DND-41 (cell line): ENCODE measurements around the gene FEN1.

Experiments used
- ATAC-seq: fragments of 200-7000 bp; cut with Tn5 transposase; 3 replicates; pipeline ENCODE4 v1.9.1; 2021; ENCODE audit warnings: low read depth; ENCODE audit not compliant: insufficient read depth
- DNase-seq: peaks from one replicate; pipeline ENCODE4 v3.0.0-alpha.2; 2020
- H2AFZ ChIP-seq: 2 replicates; pipeline ENCODE4 v1.6.0; 2012; ENCODE audit warnings: low read depth, low read length
- H3K27ac ChIP-seq: 2 replicates; pipeline ENCODE4 v1.5.1; 2012; ENCODE audit warnings: low read length, inconsistent platforms
- H3K27me3 ChIP-seq: fragments of 200-600 bp; sonication (generic); 2 replicates; pipeline ENCODE4 v1.6.0; 2012; ENCODE audit warnings: low read length, mild to moderate bottlenecking, inconsistent platforms; ENCODE audit not compliant: insufficient read depth, poor library complexity
- H3K36me3 ChIP-seq: 2 replicates; pipeline ENCODE4 v1.5.1; 2012; ENCODE audit warnings: low read length, inconsistent platforms; ENCODE audit not compliant: insufficient read depth
- H3K4me1 ChIP-seq: 2 replicates; pipeline ENCODE4 v1.5.1; 2012; ENCODE audit warnings: mild to moderate bottlenecking, low read length; ENCODE audit not compliant: insufficient read depth
- H3K4me2 ChIP-seq: 2 replicates; pipeline ENCODE4 v1.6.0; 2012; ENCODE audit warnings: mild to moderate bottlenecking, moderate library complexity, low read length, inconsistent platforms; ENCODE audit not compliant: insufficient read depth
- H3K4me3 ChIP-seq, 2 experiments: fragments of 200-600 bp in 1 of 2; shearing (Covaris generic) in 1 of 2; 2 replicates each; pipeline ENCODE4 v1.5.1; 2012 to 2016; ENCODE audit warnings: inconsistent platforms in 2 of 2, low read length in 2 of 2, mild to moderate bottlenecking in 2 of 2, low read depth in 1 of 2, moderate library complexity in 1 of 2
- H3K79me2 ChIP-seq: 2 replicates; pipeline ENCODE4 v1.6.0; 2012; ENCODE audit warnings: low read length, inconsistent platforms; ENCODE audit not compliant: insufficient read depth
- H3K9ac ChIP-seq: 2 replicates; pipeline ENCODE4 v1.6.0; 2012; ENCODE audit warnings: low read depth, mild to moderate bottlenecking, inconsistent platforms, low read length, moderate library complexity
- H3K9me3 ChIP-seq: 2 replicates; pipeline ENCODE4 v1.5.1; 2012; ENCODE audit warnings: low read length, moderate library complexity, mild to moderate bottlenecking, inconsistent platforms; ENCODE audit not compliant: insufficient read depth, severe bottlenecking
- H4K20me1 ChIP-seq: 2 replicates; pipeline ENCODE4 v1.6.0; 2012; ENCODE audit warnings: low read length; ENCODE audit not compliant: insufficient read depth
- CTCF ChIP-seq: IDR thresholded peaks from 2 replicates; pipeline ENCODE4 v1.5.1; 2012; ENCODE audit warnings: borderline replicate concordance, low read length, moderate library complexity, mild to moderate bottlenecking; ENCODE audit not compliant: poor library complexity, severe bottlenecking; ENCODE audit errors: extremely low read depth
- EZH2 ChIP-seq: IDR thresholded peaks from 3 replicates; pipeline ENCODE4 v1.6.1; 2012; ENCODE audit warnings: borderline replicate concordance, low read depth, mild to moderate bottlenecking, moderate library complexity, low read length, inconsistent platforms; ENCODE audit not compliant: severe bottlenecking

The FEN1 gene

GRCh38 chr11:61842528-61842820 is 49.8 kb downstream of the FEN1 start:
- Histone ChIP-seq H3K9ac (no peak overlapping the region), H3K4me3 (no peak overlapping the region), H3K4me1 (0 out of 2 replicates have a peak, but pooled peaks cover under 1% of the 10 kb centered on the region), H2AFZ (no peak overlapping the region), H3K4me2 (no peak overlapping the region), H3K9me3 (no peaks in the 10 kb centered on the region), H3K27me3 (no peaks in the 10 kb centered on the region), H3K79me2 (peaks cover 59% of the 10 kb centered on the region), H3K36me3 (peaks cover 95% of the 10 kb centered on the region), H3K27ac (no peak overlapping the region), H4K20me1 (peaks cover 49% of the 10 kb centered on the region)
- TF ChIP-seq CTCF (no peak), EZH2 (no peak)
- no peak for ATAC-seq
- DNase-seq = no peak

- DNase-seq (no peak), ATAC-seq (no peak; the same call in 2 of the 3 replicates)
- peaks cover 38% of the 10 kb centered on the region for H4K20me1 ChIP-seq
- no peak overlapping the region for H3K9ac ChIP-seq
- H3K4me2 ChIP-seq = no peak overlapping the region
- H3K9me3 ChIP-seq = no peaks in the 10 kb centered on the region
- no peak overlapping the region for H3K27ac ChIP-seq
- TF ChIP-seq CTCF = no peak
- TF ChIP-seq EZH2 = no peak
- H3K79me2 ChIP-seq = peaks cover 53% of the 10 kb centered on the region
- H3K4me1 ChIP-seq = no peaks in the 10 kb centered on the region
- no peak overlapping the region for H3K4me3 ChIP-seq
- no peak overlapping the region for H2AFZ ChIP-seq
- peaks cover 95% of the 10 kb centered on the region for H3K36me3 ChIP-seq
- H3K27me3 ChIP-seq = no peaks in the 10 kb centered on the region
Measured at GRCh38 chr11:61844909-61845565, 52.3 kb downstream of the FEN1 start.

- ATAC-seq = no peak
- Histone ChIP-seq H3K27ac (no peak overlapping the region), H3K4me1 (no peaks in the 10 kb centered on the region), H3K4me3 (no peak overlapping the region), H2AFZ (no peak overlapping the region), H3K27me3 (no peaks in the 10 kb centered on the region), H3K4me2 (no peak overlapping the region), H3K9me3 (no peaks in the 10 kb centered on the region), H3K36me3 (peaks cover 95% of the 10 kb centered on the region), H3K79me2 (peaks cover 48% of the 10 kb centered on the region), H4K20me1 (peaks cover 40% of the 10 kb centered on the region), H3K9ac (no peak overlapping the region)
- TF ChIP-seq CTCF = no peak
- TF ChIP-seq EZH2 = no peak
- DNase-seq = no peak
Measured at GRCh38 chr11:61846362-61847020, 53.8 kb downstream of the FEN1 start.
